Activated T-helper 1 cell treated with Interleukin-2 at 50 U/mL for 16 hours (primary cell): ENCODE measurements around the gene PHAF1.

Experiments used
- DNase-seq: peaks from one replicate; pipeline ENCODE4 v3.0.0-alpha.2; 2020; ENCODE audit warnings: low read depth

PHAF1 gene

DNA sequence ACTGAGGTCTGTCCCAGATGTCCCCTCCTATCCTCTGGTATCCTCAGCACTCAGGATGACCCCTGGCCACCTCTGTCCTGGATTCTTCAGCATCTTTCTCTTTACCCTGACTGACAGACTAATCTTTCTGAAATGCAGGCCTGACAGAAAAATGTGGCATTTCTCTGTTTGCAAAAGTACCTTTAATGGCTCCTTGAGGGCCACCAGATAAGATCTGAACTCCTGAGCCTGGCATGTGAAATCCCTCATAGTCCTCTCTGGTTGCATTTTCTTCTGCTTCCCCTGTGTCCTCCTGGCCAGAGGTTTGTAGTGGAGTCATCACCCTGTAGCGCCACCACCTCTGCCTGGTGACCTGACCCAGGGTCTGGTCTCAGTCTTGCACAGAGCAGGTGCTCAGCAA lies 87.1 kb downstream of the PHAF1 start:
- no peak for DNase-seq

DNA sequence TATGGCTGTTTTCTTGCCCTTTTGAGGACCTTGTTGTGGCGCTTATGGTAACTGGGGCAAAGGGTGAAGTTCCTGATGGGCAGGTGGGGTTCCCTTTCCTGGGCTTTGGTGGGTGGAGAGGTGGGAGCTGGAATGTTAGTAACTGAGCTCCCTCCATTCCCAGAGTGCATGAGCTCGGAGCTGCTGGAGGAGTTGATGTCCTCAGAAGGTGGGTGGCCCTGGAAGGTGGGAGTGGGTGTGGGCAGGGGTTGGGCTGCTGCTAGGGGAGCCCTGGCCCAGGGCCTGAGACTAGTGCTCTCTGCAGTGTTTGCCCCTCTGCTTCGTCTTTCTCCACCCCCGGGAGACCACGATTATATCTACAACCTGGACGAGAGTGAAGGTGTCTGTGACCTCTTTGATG lies 88.0 kb downstream of the PHAF1 start:
- DNase-seq: no peak
